Measurements from ENCODE around the gene ZNF710. TPM values are rescaled to one million over a fixed set of nuclear protein-coding genes. Genes with fewer than 3 reads are reported as not detected.

The ZNF710 gene
- total and polyA plus RNA-seq, 2 of the 8 experiments (the other 6 are each of a cell fraction or from before 2014, with no cell fraction given): 10.5 to 24.0 TPM

GRCh38 chr15:90015749-90016148 is 14.6 kb downstream of the ZNF710 start (continued):
- TF ChIP-seq KDM1A (IDR thresholded peaks at IDR 0.05; ENCODE audit: borderline replicate concordance, low read length) (no peak), YY1 (IDR thresholded peaks at IDR 0.05; ENCODE audit: low read depth, low read length) (no peak), KDM4A (IDR thresholded peaks at IDR 0.05; ENCODE audit: low read depth, low read length, severe bottlenecking) (no peak), SRF (IDR thresholded peaks at IDR 0.05; ENCODE audit: low read depth, low read length) (no peak)

Data from H1 (cell line).